Measurements from ENCODE around the gene KREMEN1.

GRCh38 chr22:29060251-29060869 lies 12.5 kb upstream of the KREMEN1 start:
- TF ChIP-seq CTCF (IDR thresholded peaks at IDR 0.05) (no peak), MAX (CRISPR knock-in tag; IDR thresholded peaks at IDR 0.05) (no peak), ZBTB21 (CRISPR knock-in tag; IDR thresholded peaks at IDR 0.05; ENCODE audit: borderline replicate concordance) (no peak), TEAD1 (CRISPR knock-in tag; IDR thresholded peaks at IDR 0.05) (no peak), NFE2L1 (CRISPR knock-in tag; IDR thresholded peaks at IDR 0.05) (no peak)
- TF ChIP-seq, protein P1, sequence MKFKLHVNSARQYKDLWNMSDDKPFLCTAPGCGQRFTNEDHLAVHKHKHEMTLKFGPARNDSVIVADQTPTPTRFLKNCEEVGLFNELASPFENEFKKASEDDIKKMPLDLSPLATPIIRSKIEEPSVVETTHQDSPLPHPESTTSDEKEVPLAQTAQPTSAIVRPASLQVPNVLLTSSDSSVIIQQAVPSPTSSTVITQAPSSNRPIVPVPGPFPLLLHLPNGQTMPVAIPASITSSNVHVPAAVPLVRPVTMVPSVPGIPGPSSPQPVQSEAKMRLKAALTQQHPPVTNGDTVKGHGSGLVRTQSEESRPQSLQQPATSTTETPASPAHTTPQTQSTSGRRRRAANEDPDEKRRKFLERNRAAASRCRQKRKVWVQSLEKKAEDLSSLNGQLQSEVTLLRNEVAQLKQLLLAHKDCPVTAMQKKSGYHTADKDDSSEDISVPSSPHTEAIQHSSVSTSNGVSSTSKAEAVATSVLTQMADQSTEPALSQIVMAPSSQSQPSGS (CRISPR knock-in tag; IDR thresholded peaks at IDR 0.05; ENCODE audit: borderline replicate concordance, low read depth) = no peak
- TF ChIP-seq, protein P2, sequence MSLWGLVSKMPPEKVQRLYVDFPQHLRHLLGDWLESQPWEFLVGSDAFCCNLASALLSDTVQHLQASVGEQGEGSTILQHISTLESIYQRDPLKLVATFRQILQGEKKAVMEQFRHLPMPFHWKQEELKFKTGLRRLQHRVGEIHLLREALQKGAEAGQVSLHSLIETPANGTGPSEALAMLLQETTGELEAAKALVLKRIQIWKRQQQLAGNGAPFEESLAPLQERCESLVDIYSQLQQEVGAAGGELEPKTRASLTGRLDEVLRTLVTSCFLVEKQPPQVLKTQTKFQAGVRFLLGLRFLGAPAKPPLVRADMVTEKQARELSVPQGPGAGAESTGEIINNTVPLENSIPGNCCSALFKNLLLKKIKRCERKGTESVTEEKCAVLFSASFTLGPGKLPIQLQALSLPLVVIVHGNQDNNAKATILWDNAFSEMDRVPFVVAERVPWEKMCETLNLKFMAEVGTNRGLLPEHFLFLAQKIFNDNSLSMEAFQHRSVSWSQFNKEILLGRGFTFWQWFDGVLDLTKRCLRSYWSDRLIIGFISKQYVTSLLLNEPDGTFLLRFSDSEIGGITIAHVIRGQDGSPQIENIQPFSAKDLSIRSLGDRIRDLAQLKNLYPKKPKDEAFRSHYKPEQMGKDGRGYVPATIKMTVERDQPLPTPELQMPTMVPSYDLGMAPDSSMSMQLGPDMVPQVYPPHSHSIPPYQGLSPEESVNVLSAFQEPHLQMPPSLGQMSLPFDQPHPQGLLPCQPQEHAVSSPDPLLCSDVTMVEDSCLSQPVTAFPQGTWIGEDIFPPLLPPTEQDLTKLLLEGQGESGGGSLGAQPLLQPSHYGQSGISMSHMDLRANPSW (CRISPR knock-in tag; conservative IDR thresholded peaks at IDR 0.05; ENCODE audit: low read depth) = no peak

Data from WTC11 (cell line).